Measurements from ENCODE around the gene TRMT2B.

DNA sequence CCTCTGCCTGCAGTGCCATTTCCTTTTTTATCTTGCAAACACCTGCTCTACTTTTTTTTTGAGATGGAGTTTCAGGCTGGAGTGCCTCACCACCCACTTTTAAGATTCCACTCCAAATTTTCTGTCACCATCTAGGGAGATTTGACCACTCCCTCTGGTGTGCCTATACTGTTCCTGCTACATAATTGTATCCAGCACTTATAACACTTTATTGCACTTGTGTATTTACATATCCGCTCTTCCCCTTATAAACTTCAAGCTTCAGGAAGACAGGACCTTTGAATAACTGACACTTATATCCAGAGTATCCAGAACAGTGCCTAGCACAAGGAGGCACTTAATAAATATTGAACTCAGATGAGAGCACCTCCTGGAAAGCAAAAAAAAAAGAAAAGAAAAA lies 39.9 kb upstream of the TRMT2B start:
- TF ChIP-seq EZH2phosphoT487 (IDR thresholded peaks at IDR 0.05; ENCODE audit: unreplicated experiment): no peak
- TF ChIP-seq, protein P1, sequence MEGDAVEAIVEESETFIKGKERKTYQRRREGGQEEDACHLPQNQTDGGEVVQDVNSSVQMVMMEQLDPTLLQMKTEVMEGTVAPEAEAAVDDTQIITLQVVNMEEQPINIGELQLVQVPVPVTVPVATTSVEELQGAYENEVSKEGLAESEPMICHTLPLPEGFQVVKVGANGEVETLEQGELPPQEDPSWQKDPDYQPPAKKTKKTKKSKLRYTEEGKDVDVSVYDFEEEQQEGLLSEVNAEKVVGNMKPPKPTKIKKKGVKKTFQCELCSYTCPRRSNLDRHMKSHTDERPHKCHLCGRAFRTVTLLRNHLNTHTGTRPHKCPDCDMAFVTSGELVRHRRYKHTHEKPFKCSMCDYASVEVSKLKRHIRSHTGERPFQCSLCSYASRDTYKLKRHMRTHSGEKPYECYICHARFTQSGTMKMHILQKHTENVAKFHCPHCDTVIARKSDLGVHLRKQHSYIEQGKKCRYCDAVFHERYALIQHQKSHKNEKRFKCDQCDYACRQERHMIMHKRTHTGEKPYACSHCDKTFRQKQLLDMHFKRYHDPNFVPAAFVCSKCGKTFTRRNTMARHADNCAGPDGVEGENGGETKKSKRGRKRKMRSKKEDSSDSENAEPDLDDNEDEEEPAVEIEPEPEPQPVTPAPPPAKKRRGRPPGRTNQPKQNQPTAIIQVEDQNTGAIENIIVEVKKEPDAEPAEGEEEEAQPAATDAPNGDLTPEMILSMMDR (conservative IDR thresholded peaks at IDR 0.05; ENCODE audit: low read depth in 2 of 2): no peak
- TF ChIP-seq EZH2 (IDR thresholded peaks at IDR 0.05; ENCODE audit: low read depth, unreplicated experiment): no peak
- no peak for TF ChIP-seq POLR2AphosphoS5 (IDR thresholded peaks at IDR 0.05; ENCODE audit: low read depth)
- TF ChIP-seq JUNB (IDR thresholded peaks at IDR 0.05; ENCODE audit: unreplicated experiment): no peak
- TF ChIP-seq, protein P2, sequence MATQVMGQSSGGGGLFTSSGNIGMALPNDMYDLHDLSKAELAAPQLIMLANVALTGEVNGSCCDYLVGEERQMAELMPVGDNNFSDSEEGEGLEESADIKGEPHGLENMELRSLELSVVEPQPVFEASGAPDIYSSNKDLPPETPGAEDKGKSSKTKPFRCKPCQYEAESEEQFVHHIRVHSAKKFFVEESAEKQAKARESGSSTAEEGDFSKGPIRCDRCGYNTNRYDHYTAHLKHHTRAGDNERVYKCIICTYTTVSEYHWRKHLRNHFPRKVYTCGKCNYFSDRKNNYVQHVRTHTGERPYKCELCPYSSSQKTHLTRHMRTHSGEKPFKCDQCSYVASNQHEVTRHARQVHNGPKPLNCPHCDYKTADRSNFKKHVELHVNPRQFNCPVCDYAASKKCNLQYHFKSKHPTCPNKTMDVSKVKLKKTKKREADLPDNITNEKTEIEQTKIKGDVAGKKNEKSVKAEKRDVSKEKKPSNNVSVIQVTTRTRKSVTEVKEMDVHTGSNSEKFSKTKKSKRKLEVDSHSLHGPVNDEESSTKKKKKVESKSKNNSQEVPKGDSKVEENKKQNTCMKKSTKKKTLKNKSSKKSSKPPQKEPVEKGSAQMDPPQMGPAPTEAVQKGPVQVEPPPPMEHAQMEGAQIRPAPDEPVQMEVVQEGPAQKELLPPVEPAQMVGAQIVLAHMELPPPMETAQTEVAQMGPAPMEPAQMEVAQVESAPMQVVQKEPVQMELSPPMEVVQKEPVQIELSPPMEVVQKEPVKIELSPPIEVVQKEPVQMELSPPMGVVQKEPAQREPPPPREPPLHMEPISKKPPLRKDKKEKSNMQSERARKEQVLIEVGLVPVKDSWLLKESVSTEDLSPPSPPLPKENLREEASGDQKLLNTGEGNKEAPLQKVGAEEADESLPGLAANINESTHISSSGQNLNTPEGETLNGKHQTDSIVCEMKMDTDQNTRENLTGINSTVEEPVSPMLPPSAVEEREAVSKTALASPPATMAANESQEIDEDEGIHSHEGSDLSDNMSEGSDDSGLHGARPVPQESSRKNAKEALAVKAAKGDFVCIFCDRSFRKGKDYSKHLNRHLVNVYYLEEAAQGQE (IDR thresholded peaks at IDR 0.05; ENCODE audit: unreplicated experiment): no peak
- TF ChIP-seq, protein P3, sequence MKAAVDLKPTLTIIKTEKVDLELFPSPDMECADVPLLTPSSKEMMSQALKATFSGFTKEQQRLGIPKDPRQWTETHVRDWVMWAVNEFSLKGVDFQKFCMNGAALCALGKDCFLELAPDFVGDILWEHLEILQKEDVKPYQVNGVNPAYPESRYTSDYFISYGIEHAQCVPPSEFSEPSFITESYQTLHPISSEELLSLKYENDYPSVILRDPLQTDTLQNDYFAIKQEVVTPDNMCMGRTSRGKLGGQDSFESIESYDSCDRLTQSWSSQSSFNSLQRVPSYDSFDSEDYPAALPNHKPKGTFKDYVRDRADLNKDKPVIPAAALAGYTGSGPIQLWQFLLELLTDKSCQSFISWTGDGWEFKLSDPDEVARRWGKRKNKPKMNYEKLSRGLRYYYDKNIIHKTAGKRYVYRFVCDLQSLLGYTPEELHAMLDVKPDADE (IDR thresholded peaks at IDR 0.05): no peak
- no peak for TF ChIP-seq CREB1 (CRISPR knock-in tag; IDR thresholded peaks at IDR 0.05; ENCODE audit: low read depth)
- no peak for TF ChIP-seq ZNF331 (CRISPR knock-in tag; IDR thresholded peaks at IDR 0.05; ENCODE audit: low read depth)
- TF ChIP-seq ZNF114 (CRISPR knock-in tag; IDR thresholded peaks at IDR 0.05): no peak
